PFSK-1 (cell line): ENCODE results near the gene GALNTL6.

Source experiments
- FOXP2 ChIP-seq: optimal IDR thresholded peaks from 2 replicates; pipeline ENCODE3; 2011; ENCODE audit warnings: borderline replicate concordance, control low read depth, inconsistent platforms; ENCODE audit not compliant: insufficient read depth; ENCODE audit errors: extremely low read length, extremely low read depth
- POLR2AphosphoS5 ChIP-seq: IDR thresholded peaks from 2 replicates; pipeline ENCODE4 v1.6.1; 2012; ENCODE audit warnings: low read depth, mild to moderate bottlenecking, control low read depth, low read length, moderate library complexity
- REST ChIP-seq, 2 experiments: IDR thresholded peaks; 2 replicates each; pipeline versions ENCODE4 v1.6.1 to v1.8.0; 2011 to 2012; ENCODE audit warnings: low read depth in 2 of 2, low read length in 2 of 2, control low read depth in 1 of 2, inconsistent platforms in 1 of 2, mild to moderate bottlenecking in 1 of 2, moderate library complexity in 1 of 2; ENCODE audit not compliant: insufficient read depth in 1 of 2
- SIN3A ChIP-seq: IDR thresholded peaks from 2 replicates; pipeline ENCODE4 v1.6.1; 2012; ENCODE audit warnings: mild to moderate bottlenecking, low read length, moderate library complexity, borderline replicate concordance; ENCODE audit not compliant: insufficient read depth
- TAF1 ChIP-seq: IDR thresholded peaks from 2 replicates; pipeline ENCODE4 v1.6.1; 2012; ENCODE audit warnings: low read length, control low read depth, borderline replicate concordance; ENCODE audit not compliant: insufficient read depth

Gene GALNTL6

GRCh38 chr4:173024203-173024602 lies 1211.0 kb downstream of the GALNTL6 start:
- TF ChIP-seq SIN3A = no peak
- no peak for TF ChIP-seq FOXP2
- no peak for TF ChIP-seq REST (IDR thresholded peaks at IDR 0.05; ENCODE audit: insufficient read depth in 1 of 2, low read depth in 2 of 2, low read length in 2 of 2)
- no peak for TF ChIP-seq TAF1
- no peak for TF ChIP-seq POLR2AphosphoS5

GRCh38 chr4:173025131-173025530 lies 1211.9 kb downstream of the GALNTL6 start:
- TF ChIP-seq SIN3A (no peak), POLR2AphosphoS5 (no peak), REST (IDR thresholded peaks at IDR 0.05; ENCODE audit: insufficient read depth in 1 of 2, low read depth in 2 of 2, low read length in 2 of 2) (no peak), TAF1 (no peak), FOXP2 (no peak)

GRCh38 chr4:173037242-173037641 lies 1224.0 kb downstream of the GALNTL6 start:
- no peak for TF ChIP-seq FOXP2
- TF ChIP-seq POLR2AphosphoS5 = no peak
- TF ChIP-seq SIN3A = no peak
- no peak for TF ChIP-seq TAF1
- no peak for TF ChIP-seq REST (IDR thresholded peaks at IDR 0.05; ENCODE audit: insufficient read depth in 1 of 2, low read depth in 2 of 2, low read length in 2 of 2)

- TF ChIP-seq POLR2AphosphoS5 (no peak), TAF1 (no peak)
Measured at GRCh38 chr4:173038192-173038896, 1225.1 kb downstream of the GALNTL6 start.

- TF ChIP-seq REST (IDR thresholded peaks at IDR 0.05; ENCODE audit: insufficient read depth in 1 of 2, low read depth in 2 of 2, low read length in 2 of 2) (no peak), FOXP2 (no peak), TAF1 (no peak)
Measured at GRCh38 chr4:173039617-173040577, 1226.7 kb downstream of the GALNTL6 start.
